ENCODE measurements around the gene TCF25.
"Not testable (repeated sequence)": the region's sequence is repeated elsewhere in the genome, so short reads cannot be mapped to it uniquely, and the experiment has no call there.

Gene TCF25

DNA sequence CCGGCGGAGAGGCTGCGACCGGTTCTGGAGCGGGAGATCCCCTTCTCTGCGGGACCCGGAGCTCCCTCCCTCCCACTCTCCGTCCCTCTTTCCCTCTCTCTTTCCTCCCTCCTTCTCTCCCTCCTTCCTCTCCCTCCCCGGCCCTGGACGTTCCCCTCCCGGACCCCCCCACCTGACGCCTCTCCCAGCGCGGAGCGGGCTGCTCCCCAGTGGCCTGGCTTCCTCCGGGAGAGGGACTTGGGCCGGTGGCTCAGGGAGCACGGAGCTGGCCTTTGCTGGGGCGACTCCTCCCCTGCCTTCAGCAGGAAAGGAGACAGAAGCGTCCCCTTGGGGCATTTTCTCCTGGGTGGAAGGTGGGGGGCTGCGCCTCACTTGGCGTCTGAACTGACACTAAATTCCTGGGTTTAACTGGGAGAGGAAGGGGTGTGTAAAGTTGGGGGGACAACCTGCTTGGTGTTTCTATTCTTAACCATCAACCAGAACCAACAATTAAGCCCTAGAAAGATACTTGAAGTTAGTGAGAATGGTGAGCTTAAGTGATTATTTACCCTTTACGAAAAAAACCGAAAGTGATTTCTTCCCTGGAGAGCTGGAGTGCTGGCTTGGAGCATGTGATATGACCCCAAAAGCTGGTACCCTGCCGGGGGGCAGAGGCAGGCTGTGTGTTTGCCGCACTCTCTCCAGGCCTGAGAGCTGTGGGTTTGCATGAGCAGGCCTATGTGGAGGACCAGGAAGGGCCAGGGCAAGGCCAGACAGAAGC is 44.3 kb upstream of the TCF25 start:
- H3K79me1 ChIP-seq (ENCODE audit: low read length) = no peaks in the 10 kb centered on the region

DNA sequence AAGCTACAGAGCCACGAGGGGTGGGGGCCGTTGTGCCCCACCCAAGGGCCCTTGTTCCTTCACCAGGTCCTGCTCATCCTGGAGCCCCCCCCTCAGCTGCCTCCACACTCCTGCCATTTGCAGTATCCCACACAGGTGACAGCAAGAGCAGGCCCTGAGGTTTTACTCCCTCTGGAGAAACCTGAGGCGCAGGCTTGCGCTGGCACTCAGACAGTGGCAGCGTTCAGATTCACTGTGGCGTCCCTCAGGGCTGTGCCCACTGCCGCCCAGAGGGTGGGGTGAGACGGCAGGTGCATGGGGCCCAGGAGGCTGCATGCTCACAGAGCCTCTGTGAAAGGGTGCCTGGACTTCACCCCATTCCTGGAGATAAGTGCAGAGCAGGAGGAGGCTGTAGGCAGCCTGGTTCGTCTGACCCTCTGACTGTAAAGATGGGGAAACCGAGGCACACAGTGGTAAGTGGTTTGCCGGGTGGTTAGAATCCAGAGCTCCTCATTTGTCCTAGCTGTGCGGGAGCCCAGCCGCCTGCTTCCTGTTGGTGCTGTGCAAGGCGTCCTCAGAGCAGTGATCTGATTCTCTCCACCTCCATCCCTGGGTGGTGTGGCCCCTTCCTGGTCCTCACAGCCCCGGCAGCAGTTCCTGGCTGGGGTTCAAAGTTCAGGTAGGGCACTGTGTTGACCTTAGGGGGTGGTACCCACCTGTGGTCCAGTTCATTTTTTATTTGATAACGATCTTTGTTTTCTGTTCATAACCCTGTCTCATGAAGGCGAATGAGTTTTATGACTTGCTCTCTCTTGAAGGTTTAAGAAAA is 43.6 kb upstream of the TCF25 start:
- Histone ChIP-seq H3K4ac (ENCODE audit: low read depth, low read length) (no peak overlapping the region), H2BK5ac (ENCODE audit: low read length) (no peak overlapping the region), H3K23ac (ENCODE audit: low read length) (no peak overlapping the region), H3K79me2 (ENCODE audit: control insufficient read depth, insufficient read depth, low read length) (no peaks in the 10 kb centered on the region), H2BK120ac (ENCODE audit: low read depth, low read length) (no peak overlapping the region), H3K27ac (ENCODE audit: low read depth, low read length) (no peak overlapping the region), H3K4me2 (ENCODE audit: low read length) (no peak overlapping the region), H2AK5ac (ENCODE audit: low read length) (no peak overlapping the region), H2BK15ac (replicated peaks; ENCODE audit: low read depth) (no peak overlapping the region), H3K4me3 (ENCODE audit: low read length) (no peak overlapping the region), H3K18ac (ENCODE audit: low read length) (no peak overlapping the region), H4K5ac (ENCODE audit: low read length) (no peak overlapping the region), H3K79me1 (ENCODE audit: low read length) (no peaks in the 10 kb centered on the region), H3K36me3 (ENCODE audit: control insufficient read depth, insufficient read depth, low read length) (no peaks in the 10 kb centered on the region), H3K9ac (ENCODE audit: low read length) (no peak overlapping the region), H3K27me3 (ENCODE audit: insufficient read depth, low read length, poor library complexity) (no peaks in the 10 kb centered on the region), H4K8ac (ENCODE audit: low read depth, low read length) (no peak overlapping the region), H3K56ac (ENCODE audit: low read length) (no peak overlapping the region), H3K4me1 (ENCODE audit: control insufficient read depth, low read depth, low read length) (no peaks in the 10 kb centered on the region)
- WGBS (ENCODE audit: extremely low coverage, insufficient coverage, low lambda C conversion rate) = no CpG with 5 or more reads among the region's 17 CpGs
- no peak for DNase-seq

More for the DNA sequence above, 44.3 kb upstream of the TCF25 start:
- Histone ChIP-seq H4K8ac (ENCODE audit: low read depth, low read length) (no peak overlapping the region), H3K56ac (ENCODE audit: low read length) (peak overlapping the region; percentile 93), H3K79me2 (ENCODE audit: control insufficient read depth, insufficient read depth, low read length) (no peaks in the 10 kb centered on the region), H4K5ac (ENCODE audit: low read length) (no peak overlapping the region), H3K4me1 (ENCODE audit: control insufficient read depth, low read depth, low read length) (no peaks in the 10 kb centered on the region), H3K27me3 (ENCODE audit: insufficient read depth, low read length, poor library complexity) (no peaks in the 10 kb centered on the region), H3K18ac (ENCODE audit: low read length) (no peak overlapping the region), H3K23ac (ENCODE audit: low read length) (peak overlapping the region; percentile 24), H2BK15ac (replicated peaks; ENCODE audit: low read depth) (no peak overlapping the region), H3K9ac (ENCODE audit: low read length) (peak overlapping the region; percentile 79), H3K4me3 (ENCODE audit: low read length) (peak overlapping the region; percentile 54), H3K27ac (ENCODE audit: low read depth, low read length) (no peak overlapping the region), H3K4me2 (ENCODE audit: low read length) (peak overlapping the region; percentile 28), H2BK120ac (ENCODE audit: low read depth, low read length) (no peak overlapping the region), H3K36me3 (ENCODE audit: control insufficient read depth, insufficient read depth, low read length) (no peaks in the 10 kb centered on the region), H2AK5ac (ENCODE audit: low read length) (no peak overlapping the region), H2BK5ac (ENCODE audit: low read length) (no peak overlapping the region), H3K4ac (ENCODE audit: low read depth, low read length) (no peak overlapping the region)
- no CpG with 5 or more reads among the region's 26 CpGs for WGBS (ENCODE audit: extremely low coverage, insufficient coverage, low lambda C conversion rate)
- DNase-seq = peak; percentile 32

DNA sequence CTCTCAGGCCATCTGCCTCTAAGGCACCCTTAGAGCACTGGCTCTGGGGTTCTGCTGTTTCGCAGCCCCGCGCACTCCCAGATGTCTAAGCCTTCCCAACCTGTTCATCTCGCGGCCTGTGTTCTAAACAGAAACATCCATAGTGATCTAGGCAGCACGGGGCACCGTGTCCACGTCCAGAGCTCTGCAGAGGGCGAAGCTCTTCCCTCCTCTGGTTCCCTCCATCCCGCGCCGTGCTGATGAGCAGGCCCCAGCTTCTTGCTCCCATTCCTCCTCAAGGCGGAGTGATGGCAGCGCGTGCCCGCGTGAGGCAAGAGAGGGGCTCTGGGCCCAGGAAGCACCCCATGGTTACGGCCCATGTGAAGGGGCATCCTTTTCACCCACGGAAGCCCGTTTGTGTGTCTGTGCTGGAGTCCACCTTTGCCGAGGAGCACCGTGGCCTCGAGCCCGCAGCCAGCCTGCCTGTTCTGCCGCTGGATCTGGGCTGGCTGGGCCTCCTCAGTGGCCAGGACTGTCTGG is 41.5 kb upstream of the TCF25 start:
- no peak overlapping the region for H3K56ac ChIP-seq (ENCODE audit: low read length)
- H2BK5ac ChIP-seq (ENCODE audit: low read length) = no peak overlapping the region
- no peak overlapping the region for H2BK120ac ChIP-seq (ENCODE audit: low read depth, low read length)
- no peak overlapping the region for H3K4me3 ChIP-seq (ENCODE audit: low read length)
- WGBS (ENCODE audit: extremely low coverage, insufficient coverage, low lambda C conversion rate) = no CpG with 5 or more reads among the region's 25 CpGs
- H4K5ac ChIP-seq (ENCODE audit: low read length) = no peak overlapping the region
- H3K27me3 ChIP-seq (ENCODE audit: insufficient read depth, low read length, poor library complexity) = no peaks in the 10 kb centered on the region
- H3K4me2 ChIP-seq (ENCODE audit: low read length) = no peak overlapping the region
- no peak for DNase-seq
- no peak overlapping the region for H3K23ac ChIP-seq (ENCODE audit: low read length)
- no peak overlapping the region for H2BK15ac ChIP-seq (replicated peaks; ENCODE audit: low read depth)
- H3K36me3 ChIP-seq (ENCODE audit: control insufficient read depth, insufficient read depth, low read length) = no peaks in the 10 kb centered on the region
- no peaks in the 10 kb centered on the region for H3K79me1 ChIP-seq (ENCODE audit: low read length)
- no peaks in the 10 kb centered on the region for H3K4me1 ChIP-seq (ENCODE audit: control insufficient read depth, low read depth, low read length)
- H3K27ac ChIP-seq (ENCODE audit: low read depth, low read length) = no peak overlapping the region
- no peak overlapping the region for H3K9ac ChIP-seq (ENCODE audit: low read length)
- H4K8ac ChIP-seq (ENCODE audit: low read depth, low read length) = no peak overlapping the region
- H2AK5ac ChIP-seq (ENCODE audit: low read length) = no peak overlapping the region
- H3K18ac ChIP-seq (ENCODE audit: low read length) = no peak overlapping the region
- no peak overlapping the region for H3K4ac ChIP-seq (ENCODE audit: low read depth, low read length)
- no peaks in the 10 kb centered on the region for H3K79me2 ChIP-seq (ENCODE audit: control insufficient read depth, insufficient read depth, low read length)

DNA sequence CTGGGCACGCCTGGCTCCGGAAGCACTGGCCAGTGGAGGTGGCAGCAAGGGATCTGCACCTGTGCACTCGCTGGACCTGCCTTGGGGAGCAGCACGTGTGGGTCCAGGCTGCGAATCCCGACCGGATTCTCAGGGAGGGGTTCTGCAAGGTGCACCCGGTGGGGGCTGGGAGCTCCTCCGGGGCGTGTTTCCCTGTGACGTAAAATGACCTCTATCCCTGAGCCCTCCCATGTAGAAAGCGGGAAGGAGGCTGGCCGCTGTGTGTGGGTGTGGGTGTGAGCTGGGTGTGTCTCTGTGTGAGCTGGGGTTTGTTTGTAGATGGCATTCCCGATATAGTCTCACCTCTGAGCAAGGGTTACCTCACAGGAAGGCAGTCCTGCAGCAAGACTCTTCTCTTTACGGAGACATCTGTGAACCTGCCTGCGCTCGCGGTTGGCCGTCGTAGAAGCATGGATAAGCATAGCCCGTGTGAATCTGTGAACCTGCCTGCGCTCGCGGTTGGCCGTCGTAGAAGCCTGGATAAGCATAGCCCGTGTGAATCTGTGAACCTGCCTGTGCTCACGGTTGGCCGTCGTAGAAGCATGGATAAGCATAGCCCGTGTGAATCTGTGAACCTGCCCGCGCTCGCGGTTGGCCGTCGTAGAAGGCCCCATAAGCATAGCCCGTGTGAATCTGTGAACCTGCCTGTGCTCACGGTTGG is 39.6 kb upstream of the TCF25 start:
- not testable (repeated sequence) for H3K4me1 ChIP-seq (ENCODE audit: control insufficient read depth, low read depth, low read length); H2BK5ac ChIP-seq (ENCODE audit: low read length); H3K79me2 ChIP-seq (ENCODE audit: control insufficient read depth, insufficient read depth, low read length); H3K18ac ChIP-seq (ENCODE audit: low read length); H3K36me3 ChIP-seq (ENCODE audit: control insufficient read depth, insufficient read depth, low read length); H3K27me3 ChIP-seq (ENCODE audit: insufficient read depth, low read length, poor library complexity); H3K79me1 ChIP-seq (ENCODE audit: low read length); H2AK5ac ChIP-seq (ENCODE audit: low read length); H2BK15ac ChIP-seq (replicated peaks; ENCODE audit: low read depth); H3K4me2 ChIP-seq (ENCODE audit: low read length); H3K27ac ChIP-seq (ENCODE audit: low read depth, low read length); H3K4me3 ChIP-seq (ENCODE audit: low read length); H4K5ac ChIP-seq (ENCODE audit: low read length); H4K8ac ChIP-seq (ENCODE audit: low read depth, low read length); DNase-seq; H2BK120ac ChIP-seq (ENCODE audit: low read depth, low read length); H3K23ac ChIP-seq (ENCODE audit: low read length); H3K4ac ChIP-seq (ENCODE audit: low read depth, low read length); H3K56ac ChIP-seq (ENCODE audit: low read length); H3K9ac ChIP-seq (ENCODE audit: low read length)
- no CpG with 5 or more reads among the region's 39 CpGs for WGBS (ENCODE audit: extremely low coverage, insufficient coverage, low lambda C conversion rate)

DNA sequence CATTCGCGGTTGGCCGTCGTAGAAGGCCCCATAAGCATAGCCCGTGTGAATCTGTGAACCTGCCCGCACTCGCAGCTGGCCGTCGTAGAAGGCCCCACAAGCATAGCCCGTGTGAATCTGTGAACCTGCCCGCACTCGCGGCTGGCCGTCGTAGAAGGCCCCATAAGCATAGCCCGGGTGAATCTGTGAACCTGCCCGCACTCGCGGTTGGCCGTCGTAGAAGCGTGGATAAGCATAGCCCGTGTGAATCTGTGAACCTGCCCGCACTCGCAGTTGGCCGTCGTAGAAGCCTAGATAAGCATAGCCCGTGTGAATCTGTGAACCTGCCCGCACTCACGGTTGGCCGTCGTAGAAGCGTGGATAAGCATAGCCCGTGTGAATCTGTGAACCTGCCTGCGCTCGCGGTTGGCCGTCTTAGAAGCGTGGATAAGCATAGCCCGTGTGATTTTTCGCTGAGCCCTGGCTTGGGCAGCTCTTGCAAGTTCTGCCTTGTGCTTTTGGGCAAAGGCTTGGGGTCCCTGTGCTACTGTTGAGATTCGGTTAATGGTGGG is 38.5 kb upstream of the TCF25 start:
- not testable (repeated sequence) for H2BK5ac ChIP-seq (ENCODE audit: low read length); H3K18ac ChIP-seq (ENCODE audit: low read length); H3K4me3 ChIP-seq (ENCODE audit: low read length); DNase-seq; H4K8ac ChIP-seq (ENCODE audit: low read depth, low read length); H3K79me1 ChIP-seq (ENCODE audit: low read length); H2BK15ac ChIP-seq (replicated peaks; ENCODE audit: low read depth); H3K9ac ChIP-seq (ENCODE audit: low read length); H3K4ac ChIP-seq (ENCODE audit: low read depth, low read length); H2AK5ac ChIP-seq (ENCODE audit: low read length); H3K79me2 ChIP-seq (ENCODE audit: control insufficient read depth, insufficient read depth, low read length); H3K4me1 ChIP-seq (ENCODE audit: control insufficient read depth, low read depth, low read length); H3K36me3 ChIP-seq (ENCODE audit: control insufficient read depth, insufficient read depth, low read length); H3K27ac ChIP-seq (ENCODE audit: low read depth, low read length); H3K56ac ChIP-seq (ENCODE audit: low read length); H3K23ac ChIP-seq (ENCODE audit: low read length); H3K4me2 ChIP-seq (ENCODE audit: low read length); H3K27me3 ChIP-seq (ENCODE audit: insufficient read depth, low read length, poor library complexity); H4K5ac ChIP-seq (ENCODE audit: low read length); H2BK120ac ChIP-seq (ENCODE audit: low read depth, low read length)
- no CpG with 5 or more reads among the region's 42 CpGs for WGBS (ENCODE audit: extremely low coverage, insufficient coverage, low lambda C conversion rate)
